ACHN (cell line): ENCODE data around the gene CASP14.
"Not testable (repeated sequence)": the region's sequence is repeated elsewhere in the genome, so short reads cannot be mapped to it uniquely, and the experiment has no call there.

ENCODE experiments used
- DNase-seq: peaks from one replicate; pipeline ENCODE4 v3.0.0-alpha.2; 2015
- in situ Hi-C: cut with HindIII; loops from 2 replicates; pipeline ENCODE4 v1.10.0; 2017; ENCODE audit warnings: low sequenced_read_pairs, low pct_ligation_motif_present, low pct_unique_long_range_greater_than_20kb

The CASP14 gene

GRCh38 chr19:15048885-15049541 lies at the start of gene CASP14:
Gene CASP14, plus strand, starts transcription at chr19:15049480. Its CDS starts 2,772 bp downstream, at chr19:15052252.
- no peak for DNase-seq

GRCh38 chr19:15008308-15008707 lies 41.0 kb upstream of the CASP14 start:
- DNase-seq, result no peak
- in situ Hi-C loops, result no loop called here

More at GRCh38 chr19:15048885-15049541, at the start of gene CASP14:
- in situ Hi-C loops, result no loop called here

- DNase-seq, result no peak
- in situ Hi-C loops, result no loop called here
These were observed 38.6 kb upstream of the CASP14 start for GRCh38 chr19:15010501-15011300.

- DNase-seq, result no peak
- in situ Hi-C loops, result no loop called here
These were observed 34.7 kb upstream of the CASP14 start for GRCh38 chr19:15014579-15014978.

- in situ Hi-C loops, result no loop called here
These were observed 33.2 kb upstream of the CASP14 start for GRCh38 chr19:15015946-15016542.

GRCh38 chr19:15018836-15019235 lies 30.4 kb upstream of the CASP14 start:
- DNase-seq, in situ Hi-C loops: not testable (repeated sequence)

More at GRCh38 chr19:15015946-15016542, 33.2 kb upstream of the CASP14 start:
- DNase-seq, result peak; percentile 14

GRCh38 chr19:15021286-15022007 lies 27.8 kb upstream of the CASP14 start:
- in situ Hi-C loops, result no loop called here
- DNase-seq, result no peak

GRCh38 chr19:15022752-15023151 lies 26.5 kb upstream of the CASP14 start:
- in situ Hi-C loops, result no loop called here
- no peak for DNase-seq

- in situ Hi-C loops, result no loop called here
- peak; percentile 7 for DNase-seq
These were observed 24.1 kb upstream of the CASP14 start for GRCh38 chr19:15025217-15025616.

- in situ Hi-C loops, result no loop called here
- no peak for DNase-seq
These were observed 20.8 kb upstream of the CASP14 start for GRCh38 chr19:15028490-15028889.

- DNase-seq, result no peak
- in situ Hi-C loops, result no loop called here
These were observed 17.6 kb upstream of the CASP14 start for GRCh38 chr19:15031675-15032074.

GRCh38 chr19:15035795-15036311 lies 13.4 kb upstream of the CASP14 start:
- DNase-seq, result no peak
- in situ Hi-C loops, result no loop called here

- DNase-seq, result no peak
- in situ Hi-C loops, result no loop called here
These were observed 11.7 kb upstream of the CASP14 start for GRCh38 chr19:15037586-15037985.

GRCh38 chr19:15038294-15038693 lies 11.0 kb upstream of the CASP14 start:
- DNase-seq, result no peak
- in situ Hi-C loops, result no loop called here

GRCh38 chr19:15042003-15042402 lies 7.3 kb upstream of the CASP14 start:
- no peak for DNase-seq
- in situ Hi-C loops, result no loop called here

- in situ Hi-C loops, result no loop called here
- no peak for DNase-seq
These were observed 6.5 kb upstream of the CASP14 start for GRCh38 chr19:15042826-15043225.

GRCh38 chr19:15045506-15045905 lies 3.8 kb upstream of the CASP14 start:
- DNase-seq, result no peak
- in situ Hi-C loops, result no loop called here

GRCh38 chr19:15047680-15048079 lies 1.6 kb upstream of the CASP14 start:
- DNase-seq, result no peak
- in situ Hi-C loops, result no loop called here

- in situ Hi-C loops, result no loop called here
- no peak for DNase-seq
These were observed 1.2 kb upstream of the CASP14 start for GRCh38 chr19:15048128-15048527.
